T47D (cell line): Measurements from ENCODE around the gene GINS2.
A peak's percentile ranks its signal among the peaks of the same experiment; 100 is the strongest.

Experiments
- DNase-seq, 2 experiments: peaks; one replicate each; pipeline versions ENCODE4 v3.0.0 to v3.0.0-alpha.2; 2011 to 2012; ENCODE audit warnings: low read depth in 1 of 2, low spot score in 1 of 2
- JUND ChIP-seq: IDR thresholded peaks from 2 replicates; pipeline ENCODE4 v1.6.1; 2012; ENCODE audit warnings: low read depth
- in situ Hi-C: cut with HindIII; loops from 2 replicates; pipeline ENCODE4 v1.10.0; 2016; ENCODE audit warnings: low sequenced_read_pairs, low pct_unique_long_range_greater_than_20kb

GINS2 gene

GRCh38 chr16:85667841-85668413 is 20.8 kb downstream of the GINS2 start:
- in situ Hi-C loops = no loop called here

GRCh38 chr16:85667261-85667660 is 21.5 kb downstream of the GINS2 start:
- DNase-seq = no peak
- in situ Hi-C loops = no loop called here
- TF ChIP-seq JUND = no peak

More at GRCh38 chr16:85667841-85668413, 20.8 kb downstream of the GINS2 start:
- DNase-seq = no peak
- no peak for TF ChIP-seq JUND

- TF ChIP-seq JUND = no peak
- DNase-seq = no peak
- in situ Hi-C loops = no loop called here
Measured at GRCh38 chr16:85665929-85666328, 22.8 kb downstream of the GINS2 start.

DNA sequence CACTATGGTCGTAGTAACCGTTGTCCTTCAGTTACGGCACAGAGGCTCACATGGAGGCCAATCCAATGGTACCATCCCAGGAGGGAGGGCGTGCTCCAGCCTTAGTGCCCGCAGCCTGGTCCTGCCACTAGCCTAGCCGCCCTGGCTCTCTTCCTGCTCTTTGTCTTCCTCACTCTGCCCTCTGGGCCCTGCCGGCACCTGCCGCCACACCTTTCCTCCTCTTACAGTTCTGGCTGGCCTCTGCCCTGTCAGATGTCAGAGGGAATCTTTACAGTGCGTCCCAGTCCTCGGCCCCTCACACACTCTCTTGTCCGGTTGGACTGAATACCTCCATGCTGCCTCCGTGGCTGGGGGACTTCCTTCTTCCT is 23.4 kb downstream of the GINS2 start:
- TF ChIP-seq JUND = no peak
- in situ Hi-C loops = no loop called here
- no peak for DNase-seq

DNA sequence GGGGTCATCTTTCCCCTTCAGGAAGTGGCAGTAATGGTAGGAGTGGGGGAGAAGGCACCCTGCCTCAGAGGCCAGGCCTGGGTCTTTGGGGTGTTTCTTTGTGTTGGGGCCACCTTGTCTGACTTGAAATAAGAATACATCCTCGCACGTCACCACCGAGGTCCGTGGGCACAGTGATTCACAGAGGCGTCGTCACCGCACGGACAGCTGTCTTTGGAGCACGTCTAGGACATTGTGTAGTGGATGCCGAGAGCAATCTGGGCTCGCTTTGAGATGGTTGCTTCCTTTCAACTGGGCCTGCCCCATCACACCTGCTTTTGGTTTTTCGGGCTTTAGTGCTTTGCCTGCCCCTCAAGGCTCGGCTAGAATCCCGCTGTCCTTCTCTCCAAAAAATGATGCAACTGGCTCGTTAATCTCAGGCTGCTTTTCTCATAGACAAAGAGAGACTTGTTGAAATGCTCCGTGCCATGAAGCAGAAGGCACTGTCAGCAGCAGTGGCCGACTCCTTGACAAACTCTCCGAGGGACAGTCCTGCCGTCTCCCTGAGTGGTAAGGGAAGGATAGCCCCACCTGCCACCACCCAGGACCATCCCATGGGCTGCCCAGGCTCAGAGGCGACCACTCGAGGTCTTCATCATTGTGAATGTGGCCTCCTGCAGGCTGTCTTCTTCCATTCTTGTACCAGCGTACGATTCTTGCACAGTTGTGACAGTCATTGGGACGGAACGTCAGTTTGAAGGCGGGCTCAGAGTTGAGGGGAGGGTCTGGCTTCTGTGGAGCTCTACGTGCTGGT is 24.0 kb downstream of the GINS2 start:
- no peak for TF ChIP-seq JUND
- in situ Hi-C loops = no loop called here
- DNase-seq = no peak

DNA sequence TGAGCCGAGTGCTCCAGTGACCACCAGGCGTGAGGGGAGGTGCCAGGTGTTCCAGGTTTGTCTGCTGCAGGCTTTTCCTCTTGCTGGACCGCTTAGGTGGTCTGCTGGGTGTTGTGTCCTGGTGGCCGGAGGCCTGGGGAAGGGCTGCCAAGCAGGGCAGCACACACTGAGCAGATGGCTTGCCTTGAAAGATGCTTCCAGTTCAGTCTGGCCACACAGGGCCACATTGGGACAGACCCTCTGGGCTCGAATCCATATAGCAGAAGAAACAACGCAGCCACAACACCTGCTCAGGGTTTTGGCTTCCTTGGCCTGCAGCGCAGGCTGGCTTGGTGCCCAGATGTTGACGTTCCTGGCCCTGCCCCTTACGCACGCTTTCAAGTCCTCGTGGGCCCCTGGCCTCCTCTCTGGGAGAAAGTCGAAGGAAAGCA is 24.8 kb downstream of the GINS2 start:
- no peak for DNase-seq
- TF ChIP-seq JUND = no peak
- in situ Hi-C loops = no loop called here

- DNase-seq = no peak
Measured at GRCh38 chr16:85662976-85663830, 25.6 kb downstream of the GINS2 start.

DNA sequence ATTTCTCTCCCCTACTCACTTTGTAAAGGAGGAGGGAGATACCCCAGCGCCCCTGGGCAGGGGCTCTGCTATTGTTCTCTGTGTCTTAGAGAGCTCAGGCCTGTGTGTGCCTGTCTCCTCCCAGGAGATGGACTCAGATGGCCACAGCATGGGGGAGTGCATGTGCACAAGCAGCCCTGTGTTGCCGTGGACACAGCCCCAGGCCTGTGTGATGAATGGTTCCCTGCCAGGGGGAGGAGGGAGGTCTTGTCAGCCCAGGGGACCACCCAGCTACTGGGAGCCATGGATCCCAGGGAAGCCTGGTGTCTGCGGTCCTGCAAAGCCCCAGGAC is 26.3 kb downstream of the GINS2 start:
- no peak for TF ChIP-seq JUND
- in situ Hi-C loops = no loop called here
- no peak for DNase-seq

More at GRCh38 chr16:85662976-85663830, 25.6 kb downstream of the GINS2 start:
- in situ Hi-C loops = no loop called here
- no peak for TF ChIP-seq JUND

GRCh38 chr16:85661740-85662481 is 26.8 kb downstream of the GINS2 start:
- in situ Hi-C loops = no loop called here
- no peak for TF ChIP-seq JUND
- DNase-seq = no peak

GRCh38 chr16:85660843-85661739 is 27.7 kb downstream of the GINS2 start:
- no peak for TF ChIP-seq JUND
- DNase-seq = no peak
- in situ Hi-C loops = no loop called here

- DNase-seq = peak; percentile 92 to 99
- in situ Hi-C loops = no loop called here
- TF ChIP-seq JUND = no peak
Measured at GRCh38 chr16:85659805-85660511, 28.8 kb downstream of the GINS2 start.
